Renal cortex interstitium (tissue), 11 donors: ENCODE data around the gene ADAMTS2. TPM values are rescaled to one million over a fixed set of nuclear protein-coding genes. Genes with fewer than 3 reads are reported as not detected.

Experiments
- DNase-seq, 11 donors: peaks; one replicate each; pipeline ENCODE4 v3.0.0-alpha.2; 2013; ENCODE audit warnings: low read depth in 9 of 11, low spot score in 4 of 11; ENCODE audit errors: extremely low read depth in 1 of 11
- polyA plus RNA-seq, 3 donors: library from polyadenylated mRNA; unstranded; fragments of 120-200 nt; gene quantifications; one replicate each; pipeline ENCODE4 v1.2.1, GENCODE V29; 2013; ENCODE audit not compliant: insufficient read length in 3 of 3

Gene ADAMTS2
- polyA plus RNA-seq, 3 donors = 9.9 to 14.0 (median 10.6) TPM

- DNase-seq = no peak
These were observed 30.0 kb upstream of the ADAMTS2 start for GRCh38 chr5:179375236-179375685.

- DNase-seq = no peak
These were observed 29.4 kb upstream of the ADAMTS2 start for GRCh38 chr5:179374506-179375235.

- DNase-seq = no peak
These were observed 28.8 kb upstream of the ADAMTS2 start for GRCh38 chr5:179373961-179374505.

- no peak for DNase-seq
These were observed 28.1 kb upstream of the ADAMTS2 start for GRCh38 chr5:179373101-179373934.

GRCh38 chr5:179371681-179372680 lies 26.7 kb upstream of the ADAMTS2 start:
- DNase-seq = no peak

- DNase-seq = no peak
These were observed 25.9 kb upstream of the ADAMTS2 start for GRCh38 chr5:179371121-179371510.

- DNase-seq = no peak
These were observed 25.3 kb upstream of the ADAMTS2 start for GRCh38 chr5:179370490-179371120.

- no peak for DNase-seq
These were observed 24.2 kb upstream of the ADAMTS2 start for GRCh38 chr5:179369530-179369884.

- no peak for DNase-seq
These were observed 23.7 kb upstream of the ADAMTS2 start for GRCh38 chr5:179368806-179369529.

- no peak for DNase-seq
These were observed 23.0 kb upstream of the ADAMTS2 start for GRCh38 chr5:179368126-179368805.

- DNase-seq = no peak
These were observed 22.2 kb upstream of the ADAMTS2 start for GRCh38 chr5:179367491-179367890.

- DNase-seq = no peak
These were observed 17.1 kb upstream of the ADAMTS2 start for GRCh38 chr5:179362355-179362754.

GRCh38 chr5:179361037-179361603 lies 15.9 kb upstream of the ADAMTS2 start:
- DNase-seq = no peak

GRCh38 chr5:179357031-179357430 lies 11.8 kb upstream of the ADAMTS2 start:
- no peak for DNase-seq

GRCh38 chr5:179355976-179356974 lies 11.0 kb upstream of the ADAMTS2 start:
- DNase-seq = no peak
